ENCODE measurements around the gene ICE1. TPM values are rescaled to one million over a fixed set of nuclear protein-coding genes. Genes with fewer than 3 reads are reported as not detected.
"Not testable (repeated sequence)": the region's sequence is repeated elsewhere in the genome, so short reads cannot be mapped to it uniquely, and the experiment has no call there.

Gene ICE1
- total RNA-seq, 1 donor from 2014 or later: 37.9 TPM

- Mint-ChIP-seq H3K27me3 (ENCODE audit: low read depth) (no peaks in the 10 kb centered on the region), H3K4me1 (peaks cover 3% of the 10 kb centered on the region), H3K27ac (no peak overlapping the region), H3K9me3 (no peaks in the 10 kb centered on the region), H3K36me3 (peaks cover 7% of the 10 kb centered on the region), H3K4me3 (no peak overlapping the region)
- no peak for TF ChIP-seq CTCF (IDR thresholded peaks at IDR 0.05; ENCODE audit: unreplicated experiment)
- DNase-seq (ENCODE audit: low spot score in 2 of 2, unreplicated experiment in 2 of 2): no peak
Observed at GRCh38 chr5:5487585-5488360, 65.3 kb downstream of the ICE1 start.

GRCh38 chr5:5490774-5491347, 68.4 kb downstream of the ICE1 start:
- Mint-ChIP-seq H3K36me3 (peaks cover 7% of the 10 kb centered on the region), H3K9me3 (no peaks in the 10 kb centered on the region), H3K4me3 (no peak overlapping the region), H3K4me1 (peaks cover 13% of the 10 kb centered on the region), H3K27me3 (ENCODE audit: low read depth) (no peaks in the 10 kb centered on the region), H3K27ac (no peak overlapping the region)
- DNase-seq (ENCODE audit: low spot score in 2 of 2, unreplicated experiment in 2 of 2): no peak
- no peak for TF ChIP-seq CTCF (IDR thresholded peaks at IDR 0.05; ENCODE audit: unreplicated experiment)

DNA sequence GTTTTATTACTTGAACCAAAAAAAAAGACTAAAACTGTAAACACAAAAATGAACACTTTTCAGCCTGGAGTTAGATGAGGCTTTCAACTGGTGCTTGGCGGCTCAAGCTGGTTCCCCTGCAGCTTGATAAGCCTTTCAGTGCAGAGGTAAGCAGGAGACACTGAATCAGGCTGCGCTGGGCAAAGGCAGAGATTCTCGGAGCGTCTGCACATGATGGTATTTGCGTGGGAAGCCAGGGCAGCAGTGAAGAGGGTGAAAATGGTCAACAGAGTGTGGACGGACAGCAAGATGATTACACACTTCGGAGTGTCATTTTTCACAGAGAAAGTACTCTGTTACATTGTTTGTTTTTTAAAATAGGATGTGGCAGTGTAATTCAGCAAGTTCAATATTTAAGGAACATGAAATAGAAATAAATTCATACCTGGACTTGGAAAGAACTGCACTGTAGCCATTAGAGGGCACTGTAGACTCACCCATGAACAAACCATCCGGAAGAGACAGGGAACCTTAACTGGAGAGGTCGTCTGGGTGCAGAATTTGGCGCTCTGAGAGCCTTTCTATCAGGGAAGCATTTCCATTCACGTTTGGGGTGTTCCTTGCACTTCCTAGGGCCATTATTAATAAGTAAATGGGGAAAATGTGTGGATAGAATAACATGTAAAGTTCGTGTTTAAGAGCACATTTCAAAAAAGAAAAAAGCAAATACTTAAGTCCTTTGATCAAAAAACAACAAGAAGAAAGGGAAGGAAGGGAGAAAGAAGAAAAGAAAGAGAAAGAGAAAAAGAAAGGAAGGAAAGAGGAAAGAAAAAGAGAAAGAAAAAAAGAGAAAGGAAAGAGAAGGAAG, 69.8 kb downstream of the ICE1 start:
- Mint-ChIP-seq H3K4me3 (peak overlapping the region; percentile 49), H3K9me3 (no peaks in the 10 kb centered on the region), H3K36me3 (peaks cover 4% of the 10 kb centered on the region), H3K27me3 (ENCODE audit: low read depth) (no peaks in the 10 kb centered on the region), H3K4me1 (peaks cover 22% of the 10 kb centered on the region), H3K27ac (no peak overlapping the region)
- no peak for DNase-seq (ENCODE audit: low spot score in 2 of 2, unreplicated experiment in 2 of 2)
- TF ChIP-seq CTCF (IDR thresholded peaks at IDR 0.05; ENCODE audit: unreplicated experiment): peak; percentile 46

DNA sequence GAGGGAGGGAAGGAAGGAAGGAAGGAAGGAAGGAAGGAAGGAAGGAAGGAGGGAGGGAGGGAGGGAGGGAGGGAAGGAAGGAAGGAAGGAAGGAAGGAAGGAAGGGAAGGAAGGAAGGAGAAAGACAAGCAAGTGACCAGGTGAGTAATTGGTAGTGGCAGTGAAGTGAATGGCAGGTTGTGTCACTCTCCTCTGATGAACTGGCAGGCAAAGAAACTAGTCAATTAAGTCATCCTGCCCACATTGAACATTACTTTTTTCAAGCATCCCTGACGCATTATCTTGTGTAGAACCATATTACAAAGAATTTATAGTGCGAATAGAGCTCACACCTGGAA, 70.4 kb downstream of the ICE1 start:
- not testable (repeated sequence) for H3K27me3 Mint-ChIP-seq (ENCODE audit: low read depth); H3K27ac Mint-ChIP-seq; H3K36me3 Mint-ChIP-seq; DNase-seq (ENCODE audit: low spot score in 2 of 2, unreplicated experiment in 2 of 2); H3K9me3 Mint-ChIP-seq; H3K4me3 Mint-ChIP-seq
- H3K4me1 Mint-ChIP-seq: peaks cover 28% of the 10 kb centered on the region

DNA sequence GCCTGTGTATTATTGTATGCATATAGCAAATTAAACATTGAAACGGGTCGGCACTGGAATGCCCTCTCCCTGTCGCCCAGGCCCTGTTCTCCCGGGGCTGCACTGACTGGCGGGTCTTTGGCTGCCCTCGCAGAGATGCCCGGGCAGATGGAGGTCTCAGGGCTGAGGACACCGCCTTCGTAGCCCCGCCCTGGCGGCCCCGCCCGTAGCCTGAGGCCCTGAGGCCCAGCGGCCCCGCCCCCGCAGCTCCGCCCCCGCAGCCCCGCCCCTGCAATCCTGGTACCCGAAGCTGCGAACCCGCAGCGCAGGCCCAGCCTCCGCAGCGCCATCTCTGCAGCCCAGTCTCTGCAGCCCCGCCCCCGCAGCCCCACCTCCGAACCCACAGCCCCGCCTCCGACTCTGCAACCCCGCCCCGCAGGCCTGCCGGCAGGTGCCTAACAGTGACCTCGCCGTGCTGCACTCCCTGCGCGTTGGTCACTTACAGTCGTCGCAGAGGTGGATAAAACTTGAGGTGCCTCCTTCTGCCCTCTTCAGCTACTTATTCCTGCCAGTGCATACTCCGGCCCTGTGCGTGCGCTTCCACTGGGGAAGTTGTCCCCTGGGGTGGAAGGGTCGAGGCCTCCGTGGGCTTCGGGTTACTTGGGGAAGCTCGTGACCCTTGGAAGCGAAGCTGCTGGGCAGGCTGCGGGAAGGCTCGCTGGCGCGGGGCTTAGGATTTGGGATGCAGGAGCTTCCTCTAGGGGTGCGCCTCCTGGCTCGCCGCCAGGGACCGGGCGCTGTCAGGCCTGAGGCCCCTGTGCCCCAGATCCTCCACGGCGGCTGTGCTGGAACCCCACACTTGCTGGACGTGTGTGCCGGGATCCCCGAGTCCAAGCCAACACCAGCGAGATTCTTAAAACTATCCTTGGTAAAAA, 72.3 kb downstream of the ICE1 start:
- no peak for TF ChIP-seq CTCF (IDR thresholded peaks at IDR 0.05; ENCODE audit: unreplicated experiment)
- peak in 1 of 2 experiments; percentile 44 for DNase-seq (ENCODE audit: low spot score in 2 of 2, unreplicated experiment in 2 of 2)
- H3K4me1 Mint-ChIP-seq: peaks cover 33% of the 10 kb centered on the region
- no peak overlapping the region for H3K27ac Mint-ChIP-seq
- no peaks in the 10 kb centered on the region for H3K36me3 Mint-ChIP-seq
- H3K9me3 Mint-ChIP-seq: no peaks in the 10 kb centered on the region
- H3K4me3 Mint-ChIP-seq: no peak overlapping the region
- H3K27me3 Mint-ChIP-seq (ENCODE audit: low read depth): no peaks in the 10 kb centered on the region
